Brain microvascular endothelial cell (primary cell): Measurements from ENCODE around the gene RTN1.
A peak's percentile ranks its signal among the peaks of the same experiment; 100 is the strongest.

Experiments
- DNase-seq: peaks from one replicate; pipeline ENCODE4 v3.0.0-alpha.2; 2020
- H3K27ac ChIP-seq: fragments of 250-450 bp; sonication (Bioruptor Pico); 2 replicates; pipeline ENCODE4 v1.5.1; 2020; ENCODE audit warnings: mild to moderate bottlenecking, moderate library complexity
- H3K27me3 ChIP-seq: fragments of 250-450 bp; sonication (Bioruptor Pico); replicated peaks from 2 replicates; pipeline ENCODE4 v1.5.1; 2020; ENCODE audit warnings: mild to moderate bottlenecking
- H3K36me3 ChIP-seq: fragments of 250-450 bp; sonication (Bioruptor Pico); replicated peaks from 2 replicates; pipeline ENCODE4 v1.5.1; 2020; ENCODE audit warnings: mild to moderate bottlenecking
- H3K4me3 ChIP-seq: 2 replicates; pipeline ENCODE4 v1.5.1; 2011; ENCODE audit warnings: low read depth, mild to moderate bottlenecking, control low read depth, low read length, moderate library complexity
- in situ Hi-C: cut with HindIII; loops from 2 replicates; pipeline ENCODE4 v1.10.0; 2017; ENCODE audit warnings: low sequenced_read_pairs, low pct_ligation_motif_present
- TF ChIP-seq, protein P1 (sequence below): IDR thresholded peaks from 2 replicates; pipeline ENCODE4 v1.5.1; 2011; ENCODE audit warnings: low read depth, mild to moderate bottlenecking, moderate library complexity, low read length, control low read depth, inconsistent platforms; ENCODE audit errors: missing control alignments

The RTN1 gene

DNA sequence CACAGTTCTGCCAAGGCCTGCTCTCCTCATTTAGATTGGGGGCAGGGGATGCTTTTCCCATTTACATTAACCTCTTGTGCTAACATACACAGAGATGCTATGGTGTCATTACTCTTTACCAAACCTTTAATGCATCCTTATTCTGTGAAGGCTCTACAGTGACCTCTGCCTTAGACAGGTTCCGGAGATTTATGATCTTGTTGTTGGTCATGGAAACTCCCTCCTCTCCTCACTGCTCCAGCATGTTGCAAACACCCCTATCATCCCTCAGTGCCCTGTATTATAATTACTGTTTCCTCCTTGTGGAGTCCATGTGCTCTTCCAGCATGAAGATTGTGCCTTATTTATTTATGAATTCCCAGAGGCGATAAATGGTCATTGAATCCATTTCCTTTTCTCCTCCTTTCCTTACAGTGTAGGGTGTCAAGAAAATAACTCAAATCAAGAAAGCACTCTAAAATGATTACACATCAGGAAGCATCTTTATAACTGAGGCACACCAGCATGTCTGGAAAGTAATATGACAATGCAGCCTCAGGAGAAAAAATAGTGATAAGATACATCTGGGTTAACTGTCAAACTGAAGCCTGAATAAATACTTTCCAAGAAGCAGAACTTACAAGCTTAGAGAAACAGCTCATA is 37.8 kb downstream of the RTN1 start:
- Histone ChIP-seq H3K27ac (no peak overlapping the region), H3K4me3 (no peak overlapping the region), H3K36me3 (no peaks in the 10 kb centered on the region), H3K27me3 (no peaks in the 10 kb centered on the region)
- in situ Hi-C loops = no loop called here
- DNase-seq = no peak
- TF ChIP-seq, protein P1, sequence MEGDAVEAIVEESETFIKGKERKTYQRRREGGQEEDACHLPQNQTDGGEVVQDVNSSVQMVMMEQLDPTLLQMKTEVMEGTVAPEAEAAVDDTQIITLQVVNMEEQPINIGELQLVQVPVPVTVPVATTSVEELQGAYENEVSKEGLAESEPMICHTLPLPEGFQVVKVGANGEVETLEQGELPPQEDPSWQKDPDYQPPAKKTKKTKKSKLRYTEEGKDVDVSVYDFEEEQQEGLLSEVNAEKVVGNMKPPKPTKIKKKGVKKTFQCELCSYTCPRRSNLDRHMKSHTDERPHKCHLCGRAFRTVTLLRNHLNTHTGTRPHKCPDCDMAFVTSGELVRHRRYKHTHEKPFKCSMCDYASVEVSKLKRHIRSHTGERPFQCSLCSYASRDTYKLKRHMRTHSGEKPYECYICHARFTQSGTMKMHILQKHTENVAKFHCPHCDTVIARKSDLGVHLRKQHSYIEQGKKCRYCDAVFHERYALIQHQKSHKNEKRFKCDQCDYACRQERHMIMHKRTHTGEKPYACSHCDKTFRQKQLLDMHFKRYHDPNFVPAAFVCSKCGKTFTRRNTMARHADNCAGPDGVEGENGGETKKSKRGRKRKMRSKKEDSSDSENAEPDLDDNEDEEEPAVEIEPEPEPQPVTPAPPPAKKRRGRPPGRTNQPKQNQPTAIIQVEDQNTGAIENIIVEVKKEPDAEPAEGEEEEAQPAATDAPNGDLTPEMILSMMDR = no peak

DNA sequence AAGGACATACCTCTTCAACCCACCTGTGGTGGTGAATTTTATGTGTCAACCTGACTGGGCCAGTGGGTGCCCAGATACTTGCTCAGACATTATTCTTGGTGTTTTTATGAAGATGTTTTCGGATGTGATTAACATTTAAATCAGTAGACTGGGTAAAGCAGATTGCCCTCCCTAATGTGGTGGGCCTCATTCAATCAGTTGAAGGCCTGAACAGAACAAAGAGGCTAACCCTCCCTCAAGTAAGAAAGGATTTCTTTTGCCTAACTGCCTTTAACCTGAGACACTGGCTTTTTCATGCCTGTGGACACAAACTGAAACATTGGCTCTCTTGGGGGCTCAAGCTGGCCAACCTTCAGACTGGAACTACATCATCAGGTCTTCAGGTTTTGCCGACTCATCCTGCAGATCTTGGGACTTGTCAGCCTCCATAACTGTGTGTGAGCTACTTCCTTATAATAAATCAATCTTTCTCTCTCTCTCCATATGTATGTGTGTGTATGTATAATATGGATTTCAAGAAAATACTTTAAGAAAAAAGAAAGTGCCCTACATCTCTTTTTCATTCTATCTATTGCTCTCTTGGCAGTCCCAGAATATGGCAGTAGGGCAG is 39.4 kb downstream of the RTN1 start:
- Histone ChIP-seq H3K4me3 (no peak overlapping the region), H3K27ac (no peak overlapping the region), H3K27me3 (no peaks in the 10 kb centered on the region), H3K36me3 (no peaks in the 10 kb centered on the region)
- no peak for DNase-seq
- in situ Hi-C loops = no loop called here
- TF ChIP-seq, protein P1 = no peak

DNA sequence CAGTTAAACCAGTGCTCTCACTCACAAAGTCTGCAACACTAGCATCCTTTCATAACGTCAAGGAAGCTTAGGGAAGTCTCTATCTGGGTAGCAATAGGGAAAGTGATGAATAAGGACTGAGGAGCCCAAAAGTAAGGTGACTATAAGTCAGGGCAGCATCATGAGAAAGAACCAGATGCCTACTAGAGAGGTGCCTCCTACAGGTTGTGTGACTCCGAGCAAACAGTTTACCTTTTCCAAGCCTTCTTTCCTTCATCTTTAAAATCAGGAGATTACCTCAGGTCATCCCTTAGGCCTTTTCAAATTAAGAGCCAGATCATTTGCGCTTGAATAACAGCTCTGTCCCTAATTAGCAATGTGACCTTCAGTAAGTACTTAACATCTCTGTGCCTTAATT is 40.2 kb downstream of the RTN1 start:
- DNase-seq = no peak
- H3K27me3 ChIP-seq = no peaks in the 10 kb centered on the region
- no peak overlapping the region for H3K27ac ChIP-seq
- TF ChIP-seq, protein P1 = no peak
- H3K4me3 ChIP-seq = no peak overlapping the region
- H3K36me3 ChIP-seq = no peaks in the 10 kb centered on the region
- in situ Hi-C loops = no loop called here

DNA sequence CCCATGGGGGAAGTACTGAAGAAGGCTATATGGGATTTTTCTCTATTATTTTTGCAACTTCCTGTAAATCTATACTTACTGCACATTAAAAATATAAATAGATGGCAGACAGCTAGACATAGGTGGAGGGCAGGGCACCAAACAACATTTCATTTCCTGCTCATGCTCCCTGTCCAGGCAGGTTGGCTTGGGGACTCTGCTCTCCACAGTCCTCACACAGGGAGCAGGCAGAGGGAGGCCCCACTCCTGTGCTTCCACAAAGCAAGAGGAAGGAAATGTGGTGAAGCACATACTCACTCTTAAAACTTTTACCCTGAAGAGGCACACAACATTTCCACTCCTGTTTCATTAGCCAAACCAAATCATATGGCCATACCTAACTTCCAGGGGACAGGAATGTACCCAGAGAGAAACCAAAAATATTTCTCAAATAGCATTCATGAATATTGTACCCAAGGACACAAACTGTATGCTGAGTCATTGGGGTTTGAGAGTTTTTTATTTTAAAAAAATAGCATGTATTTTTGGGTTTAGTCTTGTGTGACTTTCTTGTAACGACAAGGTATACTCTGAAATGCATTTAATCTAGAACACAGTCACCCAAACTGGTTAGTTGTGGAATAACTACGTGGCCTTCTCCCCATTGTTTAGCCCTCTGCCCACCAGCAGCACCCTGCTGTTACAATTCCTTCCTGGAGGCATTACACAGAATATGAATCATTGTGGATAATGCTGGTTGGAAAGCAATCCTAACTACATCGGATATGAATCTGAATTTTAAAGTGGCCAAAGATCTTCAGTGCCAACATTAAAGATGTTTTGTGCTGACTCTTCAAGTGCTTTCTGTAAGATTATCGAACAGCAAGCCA is 40.9 kb downstream of the RTN1 start:
- peak; percentile 39 for DNase-seq

DNA sequence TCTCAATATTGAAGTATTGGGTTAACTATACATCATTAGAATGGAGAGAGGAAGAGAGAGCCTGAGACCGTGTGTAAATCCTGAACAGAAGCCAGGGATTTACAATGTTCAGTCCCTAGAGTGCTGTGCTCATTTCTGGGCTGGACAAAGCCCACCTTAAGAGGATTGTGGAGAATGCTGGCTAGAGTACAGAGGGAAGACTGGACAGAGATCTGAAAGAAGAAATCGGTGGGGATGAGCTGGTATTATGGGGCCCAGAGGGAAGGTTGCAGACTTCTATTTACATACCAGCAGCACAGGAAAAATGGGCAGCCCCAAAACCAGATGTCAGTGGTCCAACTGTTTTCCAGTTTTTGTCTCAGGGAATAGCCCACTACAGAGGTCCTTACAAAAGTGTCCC is 42.3 kb downstream of the RTN1 start:
- Histone ChIP-seq H3K36me3 (no peaks in the 10 kb centered on the region), H3K27ac (no peak overlapping the region), H3K4me3 (no peak overlapping the region), H3K27me3 (no peaks in the 10 kb centered on the region)
- no peak for DNase-seq
- TF ChIP-seq, protein P1 = no peak
- in situ Hi-C loops = no loop called here

More for the DNA sequence above, 40.9 kb downstream of the RTN1 start:
- no peaks in the 10 kb centered on the region for H3K36me3 ChIP-seq
- in situ Hi-C loops = no loop called here
- peak overlapping the region; percentile 18 for H3K27ac ChIP-seq
- TF ChIP-seq, protein P1 = no peak
- H3K4me3 ChIP-seq = no peak overlapping the region
- no peaks in the 10 kb centered on the region for H3K27me3 ChIP-seq
